ENCODE data around the gene THPO.

DNA sequence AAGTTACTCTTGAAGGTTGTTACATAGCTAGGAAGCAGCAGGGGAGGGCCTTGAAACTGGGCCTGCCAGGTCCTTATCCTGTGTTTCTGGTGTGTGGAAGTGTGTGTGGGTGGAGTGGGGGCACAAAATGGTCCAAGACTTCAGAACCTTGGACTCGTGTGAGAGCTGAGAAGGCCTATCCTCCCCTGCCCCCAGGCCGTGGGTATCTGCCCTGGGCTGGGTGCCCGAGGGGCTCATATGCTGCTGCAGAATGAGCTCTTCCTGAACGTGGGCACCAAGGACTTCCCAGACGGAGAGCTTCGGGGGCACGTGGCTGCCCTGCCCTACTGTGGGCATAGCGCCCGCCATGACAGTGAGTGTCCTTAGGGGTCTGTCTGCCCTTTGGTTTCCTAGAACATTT, 6.3 kb upstream of the THPO start:
- TF ChIP-seq CTCF (IDR thresholded peaks at IDR 0.05) (no peak), POLR2A (IDR thresholded peaks at IDR 0.05) (no peak)

Measured in thyroid gland (tissue), 4 donors.